Psoas muscle (tissue), 8 donors: ENCODE measurements around the gene BORCS8. TPM values are rescaled to one million over a fixed set of nuclear protein-coding genes. Genes with fewer than 3 reads are reported as not detected.

Source experiments
- ATAC-seq, 4 donors: fragments of 200-7000 bp; cut with Tn5 transposase; one replicate each; pipeline ENCODE4 v1.9.1; 2020; ENCODE audit warnings: moderate library complexity in 3 of 4, mild to moderate bottlenecking in 2 of 4
- DNase-seq, 2 donors: peaks; one replicate each; pipeline ENCODE4 v3.0.0-alpha.2; 2020
- H3K27ac ChIP-seq: fragments of 200-600 bp; one replicate; pipeline ENCODE4 v1.8.0; 2022
- H3K27me3 ChIP-seq, 3 donors: fragments of 200-600 bp in 1 of 3; one replicate each; pipeline versions ENCODE4 v1.6.1 to v1.8.0; 2013 to 2022; ENCODE audit warnings: low read length in 2 of 3, mild to moderate bottlenecking in 2 of 3, moderate library complexity in 1 of 3; ENCODE audit not compliant: insufficient read depth in 3 of 3
- H3K36me3 ChIP-seq, 2 donors: fragments of 200-600 bp in 1 of 2; one replicate each; pipeline versions ENCODE4 v1.6.1 to v1.8.0; 2013 to 2022; ENCODE audit warnings: low read depth in 1 of 2, mild to moderate bottlenecking in 1 of 2, moderate library complexity in 1 of 2; ENCODE audit not compliant: insufficient read depth in 1 of 2
- H3K4me1 ChIP-seq: fragments of 200-600 bp; one replicate; pipeline ENCODE4 v1.8.0; 2022
- H3K4me3 ChIP-seq: fragments of 200-600 bp; one replicate; pipeline ENCODE4 v1.8.0; 2022; ENCODE audit warnings: mild to moderate bottlenecking
- H3K9me3 ChIP-seq: fragments of 200-600 bp; one replicate; pipeline ENCODE4 v1.8.0; 2022
- CTCF ChIP-seq: fragments of 200-600 bp; IDR thresholded peaks from one replicate; pipeline ENCODE4 v1.8.0; 2022; ENCODE audit warnings: antibody characterized with exemption
- WGBS, 3 donors: extraction: QIAGEN DNeasy Blood & Tissue Kit; methylation state at CpG; one replicate each; pipeline versions ENCODE4 v1.1.6 to v1.1.7; 2013; 5-methylcytosine and 5-hydroxymethylcytosine counted together
- intact Hi-C, 2 donors: fragments of 100-400 bp; cut with DNase I; formaldehyde crosslinking; loops; one replicate each; pipeline versions ENCODE4 v1.11.0 to v1.14.2; 2022
- polyA plus RNA-seq, 3 donors: library from polyadenylated mRNA; stranded (reverse); fragments of 200-250 nt; gene quantifications; one replicate each; pipeline ENCODE4 v1.2.3, GENCODE V29; 2013
- total RNA-seq, 4 donors: library from RNA; stranded (reverse); fragmentation: NEBNext Ultra II Directional in 2 of 4; extraction: Animal tissue kit (Norgen Biotek cat#: 25700) in 2 of 4; gene quantifications; one replicate each; pipeline versions ENCODE4 v1.2.1 to v1.2.4, GENCODE V29; 2021 to 2023
- donor health status: healthy with polysubstance abuse.
- donor health status: DM: no; HTN: no; CAD: no; lungs with moderate emphysema.
- donor health status: Bipolar disorder and iron deficiency.
- donor health status: healthy.
- donor health status: DM: yes; HTN: yes; CAD: no.
- donor health status: DM: no; HTN: no; CAD: no.
- donor health status: DM: no; HTN: no; CAD: no.
- donor health status: DM: yes; HTN: yes; CAD: no.

Gene BORCS8
- total and polyA plus RNA-seq, 7 donors: 16.0 to 46.1 (median 25.2) TPM

- intact Hi-C loops: no loop called here
These were observed 59.0 kb downstream of the BORCS8 start for GRCh38 chr19:19132912-19133311.

GRCh38 chr19:19131989-19132388 lies 60.0 kb downstream of the BORCS8 start:
- WGBS, 3 donors: 78 to 100% (median 97%) methylated on average over 3 of the region's 3 CpGs
- Histone ChIP-seq H3K27ac (no peak overlapping the region), H3K27me3 (no peaks in the 10 kb centered on the region), H3K4me3 (no peak overlapping the region), H3K4me1 (peaks cover 6% of the 10 kb centered on the region), H3K9me3 (peaks cover 6% of the 10 kb centered on the region), H3K36me3 (peaks cover 0 to 7% of the 10 kb centered on the region in 2 donors)
- intact Hi-C loops: no loop called here
- ATAC-seq (no peak), DNase-seq (no peak)
- no peak for TF ChIP-seq CTCF

More at GRCh38 chr19:19132912-19133311, 59.0 kb downstream of the BORCS8 start:
- WGBS, 3 donors: 95 to 97% (median 96%) methylated on average over 12 of the region's 12 CpGs
- DNase-seq (no peak), ATAC-seq (no peak)
- no peaks in the 10 kb centered on the region for H3K27me3 ChIP-seq
- TF ChIP-seq CTCF: no peak
- no peak overlapping the region for H3K4me3 ChIP-seq
- H3K4me1 ChIP-seq: peaks cover 6% of the 10 kb centered on the region
- H3K36me3 ChIP-seq: peaks cover 0 to 7% of the 10 kb centered on the region in 2 donors
- no peak overlapping the region for H3K27ac ChIP-seq
- peaks cover 6% of the 10 kb centered on the region for H3K9me3 ChIP-seq

Other genes starting within 250 kb of the BORCS8 start
- 10 to 100 TPM; 41.3 to 53.3 (median 48.1) TPM for gene SUGP2, start 158.6 kb downstream of the BORCS8 start, total RNA-seq
- gene SUGP2, start 158.6 kb downstream of the BORCS8 start, polyA plus RNA-seq: 10 to 100 TPM; 31.8 to 45.3 (median 34.4) TPM
- gene ARMC6, start 158.5 kb downstream of the BORCS8 start, total RNA-seq: 10 to 100 TPM; 13.7 to 22.6 (median 18.8) TPM
- gene ARMC6, start 158.5 kb downstream of the BORCS8 start, polyA plus RNA-seq: 10 to 100 TPM; 22.8 to 74.1 (median 25.7) TPM
- gene SLC25A42, start 128.2 kb downstream of the BORCS8 start, total RNA-seq: 10 to 100 TPM; 14.7 to 40.2 (median 24.5) TPM
- gene SLC25A42, start 128.2 kb downstream of the BORCS8 start, polyA plus RNA-seq: 10 to 100 TPM in 2 of 3 donors, 1 to 10 TPM in 1; 4.6 to 31.9 (median 12.2) TPM
- 10 to 100 TPM; 31.3 to 61.3 (median 42.8) TPM for gene TMEM161A, start 53.7 kb downstream of the BORCS8 start, total RNA-seq
- gene TMEM161A, start 53.7 kb downstream of the BORCS8 start, polyA plus RNA-seq: 10 to 100 TPM; 30.2 to 46.1 (median 37.6) TPM
- gene MEF2B, start 21.9 kb downstream of the BORCS8 start, total RNA-seq: under 1 TPM; 0.56 to 0.91 (median 0.63) TPM
- gene MEF2B, start 21.9 kb downstream of the BORCS8 start, polyA plus RNA-seq: under 1 TPM; 0.07 to 0.18 (median 0.16) TPM
- gene RFXANK, start 106 bp upstream of the BORCS8 start, total RNA-seq: 10 to 100 TPM; 33.3 to 53.5 (median 46.2) TPM
- 10 to 100 TPM; 39.1 to 64.9 (median 57.4) TPM for gene RFXANK, start 106 bp upstream of the BORCS8 start, polyA plus RNA-seq
- 10 to 100 TPM in 3 of 4 donors, 1 to 10 TPM in 1; 7.5 to 15.8 (median 12.8) TPM for gene NR2C2AP, start 11.3 kb upstream of the BORCS8 start, total RNA-seq
- 10 to 100 TPM; 17.5 to 44.4 (median 21.9) TPM for gene NR2C2AP, start 11.3 kb upstream of the BORCS8 start, polyA plus RNA-seq
- not detected for gene NCAN, start 19.8 kb upstream of the BORCS8 start, total RNA-seq
- gene NCAN, start 19.8 kb upstream of the BORCS8 start, polyA plus RNA-seq: under 1 TPM in 1 of 3 donors, not detected in 2; 0.03 TPM
- gene TM6SF2, start 81.1 kb upstream of the BORCS8 start, total RNA-seq: under 1 TPM in 1 of 4 donors, not detected in 3; 0.14 TPM
- gene TM6SF2, start 81.1 kb upstream of the BORCS8 start, polyA plus RNA-seq: under 1 TPM in 1 of 3 donors, not detected in 2; 0.29 TPM
- 10 to 100 TPM; 25.8 to 35.8 (median 29.0) TPM for gene SUGP1, start 128.4 kb upstream of the BORCS8 start, total RNA-seq
- 10 to 100 TPM; 20.6 to 26.3 (median 24.6) TPM for gene SUGP1, start 128.4 kb upstream of the BORCS8 start, polyA plus RNA-seq
- gene MAU2, start 128.7 kb upstream of the BORCS8 start, total RNA-seq: 10 to 100 TPM; 26.2 to 55.1 (median 40.1) TPM
- 10 to 100 TPM; 12.3 to 20.3 (median 18.4) TPM for gene MAU2, start 128.7 kb upstream of the BORCS8 start, polyA plus RNA-seq
- 10 to 100 TPM; 25.3 to 65.9 (median 55.6) TPM for gene GATAD2A, start 213.5 kb upstream of the BORCS8 start, total RNA-seq
- gene GATAD2A, start 213.5 kb upstream of the BORCS8 start, polyA plus RNA-seq: 10 to 100 TPM; 18.5 to 43.4 (median 32.5) TPM